Prostate gland (tissue), 2 donors: Measurements from ENCODE around the gene DSCAML1.

ENCODE experiments used
- CTCF ChIP-seq, 4 experiments: fragments of 200-600 bp in 2 of 4; fragments of 450-650 bp in 2 of 4; sonication (generic) in 2 of 4; IDR thresholded peaks; 1 replicate in 3 of 4; 2 replicates in 1 of 4; pipeline ENCODE4 v1.5.1; 2016 to 2019; ENCODE audit warnings: antibody characterized with exemption in 4 of 4, mild to moderate bottlenecking in 2 of 4, moderate library complexity in 2 of 4
- POLR2AphosphoS5 ChIP-seq: sonication (generic); formaldehyde crosslinking; IDR thresholded peaks from one replicate; pipeline ENCODE4 v1.6.1; 2017; ENCODE audit warnings: antibody characterized with exemption

- TF ChIP-seq POLR2AphosphoS5 (no peak), CTCF (IDR thresholded peaks at IDR 0.05) (no peak)
Observed at GRCh38 chr11:117381481-117382387, 415.3 kb downstream of the DSCAML1 start.
